Measurements from ENCODE around the gene PLSCR3.

Gene PLSCR3

DNA sequence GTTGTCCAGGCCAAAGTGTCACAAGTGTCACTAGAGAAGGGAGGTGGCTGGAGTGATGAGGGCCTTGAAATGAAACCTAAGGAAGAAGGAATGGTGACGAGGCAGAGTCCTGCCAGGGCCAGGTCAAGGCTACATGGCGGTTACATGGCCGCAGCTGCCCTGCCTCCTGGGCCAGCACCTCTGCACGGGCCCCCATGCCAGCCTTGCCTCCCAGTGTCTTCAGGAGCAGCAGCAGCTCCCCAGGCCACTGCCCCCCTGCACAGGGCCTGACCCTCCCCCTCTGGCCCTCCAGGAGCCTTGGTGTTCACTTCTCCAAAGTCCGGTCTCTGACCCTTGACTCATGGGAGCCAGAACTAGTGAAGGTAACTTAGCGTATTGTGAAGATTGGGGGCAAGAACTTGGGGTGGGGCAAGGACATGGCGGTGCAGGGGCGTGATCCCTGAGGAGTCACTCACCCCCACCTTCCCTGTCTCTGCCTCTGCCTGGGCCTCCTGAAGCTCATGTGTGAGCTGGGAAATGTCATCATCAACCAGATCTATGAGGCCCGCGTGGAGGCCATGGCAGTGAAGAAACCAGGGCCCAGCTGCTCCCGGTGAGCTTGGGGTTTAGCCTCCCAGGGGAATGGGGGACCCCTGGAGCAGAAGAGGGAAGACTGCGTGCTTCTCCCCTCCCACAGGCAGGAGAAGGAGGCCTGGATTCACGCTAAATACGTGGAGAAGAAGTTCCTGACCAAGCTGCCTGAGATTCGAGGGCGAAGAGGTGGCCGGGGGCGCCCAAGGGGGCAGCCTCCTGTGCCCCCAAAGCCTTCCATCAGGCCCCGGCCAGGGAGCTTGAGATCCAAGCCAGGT, 46.5 kb downstream of the PLSCR3 start:
- TF ChIP-seq, protein P1, sequence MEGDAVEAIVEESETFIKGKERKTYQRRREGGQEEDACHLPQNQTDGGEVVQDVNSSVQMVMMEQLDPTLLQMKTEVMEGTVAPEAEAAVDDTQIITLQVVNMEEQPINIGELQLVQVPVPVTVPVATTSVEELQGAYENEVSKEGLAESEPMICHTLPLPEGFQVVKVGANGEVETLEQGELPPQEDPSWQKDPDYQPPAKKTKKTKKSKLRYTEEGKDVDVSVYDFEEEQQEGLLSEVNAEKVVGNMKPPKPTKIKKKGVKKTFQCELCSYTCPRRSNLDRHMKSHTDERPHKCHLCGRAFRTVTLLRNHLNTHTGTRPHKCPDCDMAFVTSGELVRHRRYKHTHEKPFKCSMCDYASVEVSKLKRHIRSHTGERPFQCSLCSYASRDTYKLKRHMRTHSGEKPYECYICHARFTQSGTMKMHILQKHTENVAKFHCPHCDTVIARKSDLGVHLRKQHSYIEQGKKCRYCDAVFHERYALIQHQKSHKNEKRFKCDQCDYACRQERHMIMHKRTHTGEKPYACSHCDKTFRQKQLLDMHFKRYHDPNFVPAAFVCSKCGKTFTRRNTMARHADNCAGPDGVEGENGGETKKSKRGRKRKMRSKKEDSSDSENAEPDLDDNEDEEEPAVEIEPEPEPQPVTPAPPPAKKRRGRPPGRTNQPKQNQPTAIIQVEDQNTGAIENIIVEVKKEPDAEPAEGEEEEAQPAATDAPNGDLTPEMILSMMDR (IDR thresholded peaks at IDR 0.05; ENCODE audit: borderline replicate concordance, control extremely low read depth, extremely low read depth, insufficient read depth, missing control alignments) = no peak
- DNase-seq (ENCODE audit: low spot score) = no peak
- in situ Hi-C loops (cut with MboI; ENCODE audit: low sequenced_read_pairs, unreplicated experiment) = no loop called here

DNA sequence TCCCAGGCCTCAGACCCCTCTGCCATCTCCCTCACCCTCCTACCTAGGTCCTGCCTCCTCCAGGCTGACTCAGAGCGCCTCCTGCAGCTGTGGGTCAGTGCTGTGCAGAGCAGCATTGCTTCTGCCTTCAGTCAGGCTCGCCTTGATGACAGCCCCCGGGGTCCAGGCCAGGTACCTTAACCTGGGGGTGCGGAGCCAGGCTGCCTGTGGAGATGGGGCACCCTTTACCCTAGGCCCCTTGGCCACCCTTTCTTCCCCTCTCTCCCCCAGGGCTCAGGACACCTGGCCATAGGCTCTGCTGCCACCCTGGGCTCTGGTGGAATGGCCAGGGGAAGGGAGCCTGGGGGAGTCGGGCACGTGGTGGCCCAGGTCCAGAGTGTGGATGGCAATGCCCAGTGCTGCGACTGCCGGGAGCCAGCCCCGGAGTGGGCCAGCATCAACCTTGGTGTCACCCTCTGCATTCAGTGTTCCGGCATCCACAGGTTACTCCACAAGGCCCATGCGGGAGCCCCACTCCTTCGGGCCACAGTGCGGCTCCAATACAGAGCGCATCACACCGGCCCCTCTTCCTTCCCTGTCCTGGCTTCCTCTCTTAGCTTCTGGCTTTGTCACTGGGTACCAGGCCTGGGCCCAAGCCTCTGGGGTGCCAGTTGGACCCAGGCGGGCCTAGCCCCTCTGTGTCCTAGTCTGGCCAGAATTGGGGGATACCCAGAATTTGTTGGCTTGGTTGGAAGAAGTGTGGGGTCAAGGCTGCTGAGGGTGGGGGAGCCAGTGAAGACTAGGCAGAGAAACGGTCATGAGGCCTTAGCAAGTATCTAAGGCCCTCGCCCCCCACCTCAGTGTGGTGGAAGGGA, 47.3 kb downstream of the PLSCR3 start:
- in situ Hi-C loops (cut with MboI; ENCODE audit: low sequenced_read_pairs, unreplicated experiment) = no loop called here
- no peak for DNase-seq (ENCODE audit: low spot score)
- TF ChIP-seq, protein P1 (IDR thresholded peaks at IDR 0.05; ENCODE audit: borderline replicate concordance, control extremely low read depth, extremely low read depth, insufficient read depth, missing control alignments) = no peak

DNA sequence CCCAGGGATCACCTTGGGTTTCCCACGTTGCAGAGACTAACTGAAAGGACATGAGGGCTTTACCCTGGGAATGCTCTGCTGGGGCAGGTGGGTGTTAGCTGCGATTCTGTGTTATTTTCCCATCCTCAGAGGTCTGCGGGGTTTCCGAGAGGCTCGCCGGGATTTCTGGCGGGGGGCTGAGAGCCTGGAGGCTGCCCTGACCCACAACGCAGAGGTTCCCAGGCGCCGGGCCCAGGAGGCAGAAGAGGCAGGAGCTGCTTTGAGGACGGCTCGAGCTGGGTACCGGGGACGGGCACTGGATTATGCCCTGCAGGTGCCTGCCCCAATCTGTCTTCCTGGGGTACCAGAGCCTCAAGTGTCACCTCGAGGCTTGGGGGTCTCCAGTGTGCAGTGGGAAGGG, 51.1 kb downstream of the PLSCR3 start:
- in situ Hi-C loops (cut with MboI; ENCODE audit: low sequenced_read_pairs, unreplicated experiment) = no loop called here
- DNase-seq (ENCODE audit: low spot score) = no peak
- TF ChIP-seq, protein P1 (IDR thresholded peaks at IDR 0.05; ENCODE audit: borderline replicate concordance, control extremely low read depth, extremely low read depth, insufficient read depth, missing control alignments) = no peak

DNA sequence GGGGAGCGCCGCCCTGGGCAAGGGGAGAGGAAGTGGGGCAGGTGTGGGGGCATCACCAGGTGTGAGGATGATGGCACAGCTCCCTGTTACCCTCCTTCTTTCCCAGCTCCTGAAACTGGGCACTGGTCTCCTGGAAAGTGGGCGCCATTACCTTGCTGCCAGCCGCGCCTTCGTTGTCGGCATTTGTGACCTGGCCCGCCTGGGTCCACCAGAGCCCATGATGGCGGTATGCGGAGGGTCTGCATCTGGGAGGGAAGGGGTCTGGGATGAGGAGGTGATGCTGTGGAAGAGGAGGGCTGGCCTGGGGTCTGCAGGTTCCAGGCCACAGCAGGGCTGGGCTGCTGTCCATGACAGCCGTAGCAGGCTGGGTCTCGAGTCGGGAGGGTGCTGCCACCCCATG, 52.5 kb downstream of the PLSCR3 start:
- in situ Hi-C loops (cut with MboI; ENCODE audit: low sequenced_read_pairs, unreplicated experiment) = no loop called here
- DNase-seq (ENCODE audit: low spot score) = no peak
- TF ChIP-seq, protein P1 (IDR thresholded peaks at IDR 0.05; ENCODE audit: borderline replicate concordance, control extremely low read depth, extremely low read depth, insufficient read depth, missing control alignments) = no peak

DNA sequence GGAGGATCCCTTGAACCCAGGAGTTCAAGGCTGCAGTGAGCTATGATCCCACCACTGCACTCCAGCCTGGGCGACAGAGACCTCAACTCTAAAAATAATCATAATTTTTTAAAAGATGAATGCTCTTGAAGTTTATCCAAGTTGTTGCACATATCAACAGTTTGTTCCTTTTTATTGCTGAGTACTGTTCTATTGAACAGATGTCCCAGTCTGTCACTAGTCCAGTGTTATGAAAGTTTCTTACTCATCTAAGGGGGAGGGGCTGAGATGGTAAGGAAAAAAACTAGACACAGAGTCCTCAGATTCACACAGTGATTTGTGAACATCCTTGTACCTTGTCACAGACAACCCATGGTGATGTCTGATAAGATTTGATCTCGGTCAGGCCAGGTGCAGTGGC, 54.1 kb downstream of the PLSCR3 start:
- no peak for DNase-seq (ENCODE audit: low spot score)
- in situ Hi-C loops (cut with MboI; ENCODE audit: low sequenced_read_pairs, unreplicated experiment) = no loop called here
- TF ChIP-seq, protein P1 (IDR thresholded peaks at IDR 0.05; ENCODE audit: borderline replicate concordance, control extremely low read depth, extremely low read depth, insufficient read depth, missing control alignments) = no peak
